ENCODE measurements around the gene KIFBP. TPM values are rescaled to one million over a fixed set of nuclear protein-coding genes. Genes with fewer than 3 reads are reported as not detected.

KIFBP gene
- total RNA-seq, 3 donors from 2014 or later (not counting 1 experiment from before 2014, with no cell fraction given): 3.5 to 4.4 (median 4.0) TPM

GRCh38 chr10:68981074-68981473 is 7.5 kb upstream of the KIFBP start:
- H3K4me3 ChIP-seq (ENCODE audit: low read length): no peak overlapping the region
- Mint-ChIP-seq H3K27ac (no peak overlapping the region), H3K4me1 (no peaks in the 10 kb centered on the region), H3K36me3 (peaks cover 9% of the 10 kb centered on the region), H3K27me3 (ENCODE audit: low read depth in 2 of 2) (no peaks in the 10 kb centered on the region), H3K4me3 (no peak overlapping the region), H3K9me3 (no peaks in the 10 kb centered on the region)
- ATAC-seq (peak in 2 of 3 donors; percentile 27 to 48), DNase-seq (no peak)
- H3K4me1 ChIP-seq (ENCODE audit: control insufficient read depth, insufficient read depth, low read length): no peaks in the 10 kb centered on the region
- no peak overlapping the region for H3K27ac ChIP-seq (ENCODE audit: low read length)
- WGBS (ENCODE audit: insufficient coverage): no CpG with 5 or more reads among the region's 1 CpG
- H3K36me3 ChIP-seq (ENCODE audit: control insufficient read depth, insufficient read depth, low read length): peaks cover 72% of the 10 kb centered on the region
- H3K9me3 ChIP-seq (ENCODE audit: control insufficient read depth, insufficient read depth, low read length): no peaks in the 10 kb centered on the region
- no peak for TF ChIP-seq CTCF (IDR thresholded peaks at IDR 0.05)
- H3K27me3 ChIP-seq (ENCODE audit: control insufficient read depth, insufficient read depth, low read length): no peaks in the 10 kb centered on the region
- intact Hi-C loops (cut with micrococcal nuclease): no loop called here

GRCh38 chr10:68982389-68982788 is 6.2 kb upstream of the KIFBP start:
- Histone ChIP-seq H3K36me3 (ENCODE audit: control insufficient read depth, insufficient read depth, low read length) (peaks cover 61% of the 10 kb centered on the region), H3K4me1 (ENCODE audit: control insufficient read depth, insufficient read depth, low read length) (no peaks in the 10 kb centered on the region), H3K27me3 (ENCODE audit: control insufficient read depth, insufficient read depth, low read length) (no peaks in the 10 kb centered on the region), H3K27ac (ENCODE audit: low read length) (no peak overlapping the region), H3K9me3 (ENCODE audit: control insufficient read depth, insufficient read depth, low read length) (no peaks in the 10 kb centered on the region), H3K4me3 (ENCODE audit: low read length) (no peak overlapping the region)
- no peak overlapping the region for H3K4me3 Mint-ChIP-seq
- no peaks in the 10 kb centered on the region for H3K27me3 Mint-ChIP-seq (ENCODE audit: low read depth in 2 of 2)
- no peak overlapping the region for H3K27ac Mint-ChIP-seq
- DNase-seq: no peak
- peaks cover 9% of the 10 kb centered on the region for H3K36me3 Mint-ChIP-seq
- no peak for ATAC-seq
- intact Hi-C loops (cut with micrococcal nuclease): no loop called here
- H3K9me3 Mint-ChIP-seq: no peaks in the 10 kb centered on the region
- WGBS (ENCODE audit: insufficient coverage): 96% methylated on average over 11 of the region's 11 CpGs
- no peak for TF ChIP-seq CTCF (IDR thresholded peaks at IDR 0.05)
- H3K4me1 Mint-ChIP-seq: no peaks in the 10 kb centered on the region

DNA sequence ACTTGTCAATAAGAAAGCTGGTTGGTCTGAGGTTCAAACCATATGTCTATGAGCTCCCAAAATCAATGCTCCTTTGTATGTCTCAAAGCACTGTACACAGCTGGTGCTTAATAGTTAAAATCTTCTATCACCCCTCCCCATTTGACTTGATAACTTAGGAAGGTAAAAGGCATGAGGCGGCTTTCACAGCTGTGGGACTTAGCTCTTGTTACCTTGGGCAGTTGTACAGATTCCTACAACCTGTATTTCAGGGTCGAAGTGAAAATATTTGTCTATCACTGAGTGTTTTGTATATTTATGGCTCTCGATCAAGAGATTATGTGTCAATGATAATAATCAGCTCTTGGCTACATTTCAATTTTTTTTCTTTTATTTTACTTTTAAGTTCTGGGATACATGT is 992 bp upstream of the KIFBP start:
- ATAC-seq: no peak
- peak overlapping the region in 1 of 2 donors; percentile 84 for H3K27ac Mint-ChIP-seq
- WGBS (ENCODE audit: insufficient coverage): 100% methylated on average over 3 of the region's 3 CpGs

More for the DNA sequence above, 992 bp upstream of the KIFBP start:
- H3K27me3 Mint-ChIP-seq (ENCODE audit: low read depth in 2 of 2): no peaks in the 10 kb centered on the region
- H3K4me3 Mint-ChIP-seq: peak overlapping the region; percentile 99
- H3K4me3 ChIP-seq (ENCODE audit: low read length): no peak overlapping the region
- DNase-seq: no peak
- peaks cover 19% of the 10 kb centered on the region for H3K36me3 ChIP-seq (ENCODE audit: control insufficient read depth, insufficient read depth, low read length)
- peaks cover 35 to 37% of the 10 kb centered on the region in 2 donors for H3K4me1 Mint-ChIP-seq
- TF ChIP-seq CTCF (IDR thresholded peaks at IDR 0.05): no peak
- intact Hi-C loops (cut with micrococcal nuclease): loop anchor here (5.0 kb wide), 1 partner anchor 405 kb away; no protein-coding TSS in a partner anchor
- peaks cover 20% of the 10 kb centered on the region for H3K4me1 ChIP-seq (ENCODE audit: control insufficient read depth, insufficient read depth, low read length)
- H3K27me3 ChIP-seq (ENCODE audit: control insufficient read depth, insufficient read depth, low read length): no peaks in the 10 kb centered on the region
- H3K36me3 Mint-ChIP-seq: peaks cover 3% of the 10 kb centered on the region
- no peaks in the 10 kb centered on the region for H3K9me3 ChIP-seq (ENCODE audit: control insufficient read depth, insufficient read depth, low read length)
- H3K9me3 Mint-ChIP-seq: no peaks in the 10 kb centered on the region
- H3K27ac ChIP-seq (ENCODE audit: low read length): no peak overlapping the region
